ENCODE data around the gene RHEB.

GRCh38 chr7:151429237-151429559 lies 90.5 kb downstream of the RHEB start:
- TF ChIP-seq CTCF (IDR thresholded peaks at IDR 0.05) (no peak), EZH2phosphoT487 (IDR thresholded peaks at IDR 0.05) (no peak), EZH2 (IDR thresholded peaks at IDR 0.05) (no peak)
